ENCODE results near the gene SPTLC1.

DNA sequence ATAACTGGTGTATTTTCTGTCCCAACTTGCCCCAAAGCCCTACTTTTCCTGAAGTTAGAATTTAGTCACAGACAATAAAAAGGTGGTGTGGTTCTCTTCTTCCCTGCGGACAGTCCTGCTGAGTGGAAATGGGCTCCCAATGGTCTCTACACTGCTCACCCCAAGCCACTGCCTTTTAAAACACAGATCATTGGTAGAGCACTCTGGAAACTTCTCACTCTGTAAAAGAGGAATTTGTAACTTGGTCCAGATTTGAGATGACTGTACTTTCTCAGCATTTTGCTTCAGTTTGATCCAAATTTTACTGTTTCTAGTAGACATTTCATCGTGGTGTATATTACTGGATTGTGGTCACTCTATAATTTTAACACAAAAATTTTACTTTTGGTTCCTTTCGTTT, 84.8 kb downstream of the SPTLC1 start:
- TF ChIP-seq POLR2A (IDR thresholded peaks at IDR 0.05; ENCODE audit: low read depth, low read length), result no peak
- TF ChIP-seq POLR2AphosphoS5 (IDR thresholded peaks at IDR 0.05; ENCODE audit: low read depth, low read length), result no peak
